Hematopoietic multipotent progenitor cell treated with erythropoietin and hydrocortisone succinate and interleukin-3 and kit ligand, for 15 days (in vitro differentiated cells): ENCODE results near the gene PLCB1.

ENCODE experiments used
- DNase-seq: peaks from one replicate; pipeline ENCODE4 v3.0.0-alpha.2; 2015; ENCODE audit warnings: low spot score

Gene PLCB1

GRCh38 chr20:8246153-8246552 lies 114.1 kb downstream of the PLCB1 start:
- DNase-seq: no peak

- no peak for DNase-seq
Measured at GRCh38 chr20:8246716-8247115, 114.7 kb downstream of the PLCB1 start.

GRCh38 chr20:8248051-8248450 lies 116.0 kb downstream of the PLCB1 start:
- no peak for DNase-seq

- DNase-seq: no peak
Measured at GRCh38 chr20:8249634-8250033, 117.6 kb downstream of the PLCB1 start.

- no peak for DNase-seq
Measured at GRCh38 chr20:8250539-8251200, 118.6 kb downstream of the PLCB1 start.

GRCh38 chr20:8251201-8251575 lies 119.1 kb downstream of the PLCB1 start:
- no peak for DNase-seq

GRCh38 chr20:8254911-8255582 lies 123.0 kb downstream of the PLCB1 start:
- no peak for DNase-seq

GRCh38 chr20:8255945-8256632 lies 124.0 kb downstream of the PLCB1 start:
- DNase-seq: no peak

- DNase-seq: no peak
Measured at GRCh38 chr20:8260837-8261251, 128.8 kb downstream of the PLCB1 start.

GRCh38 chr20:8262721-8263120 lies 130.7 kb downstream of the PLCB1 start:
- DNase-seq: no peak

- DNase-seq: no peak
Measured at GRCh38 chr20:8265588-8265987, 133.5 kb downstream of the PLCB1 start.

- no peak for DNase-seq
Measured at GRCh38 chr20:8267009-8267408, 134.9 kb downstream of the PLCB1 start.

- DNase-seq: no peak
Measured at GRCh38 chr20:8271727-8272126, 139.7 kb downstream of the PLCB1 start.

- DNase-seq: no peak
Measured at GRCh38 chr20:8272766-8273165, 140.7 kb downstream of the PLCB1 start.

GRCh38 chr20:8284902-8285301 lies 152.8 kb downstream of the PLCB1 start:
- no peak for DNase-seq

- DNase-seq: no peak
Measured at GRCh38 chr20:8287340-8287739, 155.3 kb downstream of the PLCB1 start.

GRCh38 chr20:8291200-8291599 lies 159.1 kb downstream of the PLCB1 start:
- DNase-seq: no peak

- DNase-seq: no peak
Measured at GRCh38 chr20:8291873-8292272, 159.8 kb downstream of the PLCB1 start.

GRCh38 chr20:8292793-8293192 lies 160.7 kb downstream of the PLCB1 start:
- DNase-seq: no peak

GRCh38 chr20:8293750-8294149 lies 161.7 kb downstream of the PLCB1 start:
- no peak for DNase-seq

- no peak for DNase-seq
Measured at GRCh38 chr20:8296536-8296935, 164.5 kb downstream of the PLCB1 start.

GRCh38 chr20:8298426-8299043 lies 166.5 kb downstream of the PLCB1 start:
- DNase-seq: no peak

- no peak for DNase-seq
Measured at GRCh38 chr20:8299921-8300320, 167.9 kb downstream of the PLCB1 start.
